Endothelial cell of umbilical vein (primary cell): ENCODE results near the gene SNRPA.

Experiments
- CTCF ChIP-seq, 2 donors: IDR thresholded peaks; 1 replicate in 1 of 2; 2 replicates in 1 of 2; pipeline ENCODE4 v1.5.1; 2011; ENCODE audit warnings: low read length in 2 of 2, mild to moderate bottlenecking in 2 of 2, moderate library complexity in 2 of 2, control low read depth in 1 of 2, inconsistent platforms in 1 of 2, low read depth in 1 of 2; ENCODE audit not compliant: insufficient read depth in 1 of 2; ENCODE audit errors: extremely low read depth in 1 of 2
- EZH2 ChIP-seq: IDR thresholded peaks from 2 replicates; pipeline ENCODE4 v1.6.1; 2012; ENCODE audit warnings: borderline replicate concordance, low read depth, mild to moderate bottlenecking, moderate library complexity, low read length, inconsistent platforms; ENCODE audit not compliant: severe bottlenecking
- FOS ChIP-seq: IDR thresholded peaks from 2 replicates; pipeline ENCODE4 v1.6.1; 2011; ENCODE audit warnings: mild to moderate bottlenecking, low read length, moderate library complexity, borderline replicate concordance; ENCODE audit not compliant: insufficient read depth
- MAX ChIP-seq: IDR thresholded peaks from 2 replicates; pipeline ENCODE4 v1.6.1; 2011; ENCODE audit not compliant: insufficient read depth, insufficient read length
- MYC ChIP-seq: IDR thresholded peaks from one replicate; pipeline ENCODE4 v1.6.1; 2011; ENCODE audit warnings: mild to moderate bottlenecking, low read depth, low read length
- POLR2A ChIP-seq: IDR thresholded peaks from 2 replicates; pipeline ENCODE4 v1.6.1; 2012; ENCODE audit warnings: low read depth, mild to moderate bottlenecking, control low read depth, low read length
- POLR2AphosphoS5 ChIP-seq: IDR thresholded peaks from 2 replicates; pipeline ENCODE4 v1.6.1; 2012; ENCODE audit warnings: low read depth, mild to moderate bottlenecking, control low read depth, low read length, moderate library complexity; ENCODE audit not compliant: insufficient read depth

DNA sequence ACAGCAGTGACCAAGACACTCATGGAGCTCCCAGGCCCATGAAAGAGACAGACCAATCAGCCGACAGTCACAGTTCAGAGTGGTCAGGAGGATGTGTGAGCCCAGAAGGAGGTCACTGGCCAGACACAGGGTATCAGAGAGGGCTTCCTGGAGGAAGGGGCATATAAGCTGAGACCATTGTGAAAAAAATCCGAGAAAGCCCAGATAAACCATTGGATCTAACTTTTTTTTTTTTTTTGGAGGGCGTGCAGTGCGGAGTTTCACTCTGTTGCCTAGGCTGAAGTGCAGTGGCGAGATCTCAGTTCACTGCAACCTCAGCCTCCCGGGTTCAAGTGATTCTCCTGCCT is 29.9 kb upstream of the SNRPA start:
- TF ChIP-seq POLR2A (no peak), MYC (no peak), POLR2AphosphoS5 (no peak), CTCF (IDR thresholded peaks at IDR 0.05; ENCODE audit: extremely low read depth in 1 of 2, insufficient read depth in 1 of 2, low read depth in 1 of 2, low read length in 2 of 2) (no peak), EZH2 (no peak), MAX (no peak), FOS (no peak)
